ENCODE measurements around the gene GGT1.

GGT1 gene

GRCh38 chr22:24566899-24567511, 36.0 kb upstream of the GGT1 start:
- Histone ChIP-seq H3K36me3 (peaks cover 100% of the 10 kb centered on the region), H3K4me2 (no peak overlapping the region), H3K27me3 (no peaks in the 10 kb centered on the region), H3K4me3 (no peak overlapping the region), H3K4me1 (no peaks in the 10 kb centered on the region), H3K9ac (no peak overlapping the region), H3K27ac (no peak overlapping the region), H4K20me1 (peaks cover 96% of the 10 kb centered on the region), H3K9me3 (no peaks in the 10 kb centered on the region)
- TF ChIP-seq Cebpa-rat (IDR thresholded peaks at IDR 0.05): no peak

GRCh38 chr22:24567668-24568067, 35.3 kb upstream of the GGT1 start:
- Histone ChIP-seq H4K20me1 (peaks cover 96% of the 10 kb centered on the region), H3K27me3 (no peaks in the 10 kb centered on the region), H3K4me1 (no peaks in the 10 kb centered on the region), H3K4me3 (no peak overlapping the region), H3K9ac (no peak overlapping the region), H3K27ac (no peak overlapping the region), H3K36me3 (peaks cover 100% of the 10 kb centered on the region), H3K9me3 (no peaks in the 10 kb centered on the region), H3K4me2 (no peak overlapping the region)
- TF ChIP-seq Cebpa-rat (IDR thresholded peaks at IDR 0.05): no peak

- TF ChIP-seq Cebpa-rat (IDR thresholded peaks at IDR 0.05): no peak
- H3K27me3 ChIP-seq: no peaks in the 10 kb centered on the region
- H3K4me2 ChIP-seq: no peak overlapping the region
- no peaks in the 10 kb centered on the region for H3K9me3 ChIP-seq
- no peak overlapping the region for H3K4me3 ChIP-seq
- H3K4me1 ChIP-seq: no peaks in the 10 kb centered on the region
- peaks cover 95% of the 10 kb centered on the region for H3K36me3 ChIP-seq
- H4K20me1 ChIP-seq: peaks cover 87% of the 10 kb centered on the region
- no peak overlapping the region for H3K27ac ChIP-seq
- H3K9ac ChIP-seq: no peak overlapping the region
These were observed 31.7 kb upstream of the GGT1 start for GRCh38 chr22:24571266-24571665.

DNA sequence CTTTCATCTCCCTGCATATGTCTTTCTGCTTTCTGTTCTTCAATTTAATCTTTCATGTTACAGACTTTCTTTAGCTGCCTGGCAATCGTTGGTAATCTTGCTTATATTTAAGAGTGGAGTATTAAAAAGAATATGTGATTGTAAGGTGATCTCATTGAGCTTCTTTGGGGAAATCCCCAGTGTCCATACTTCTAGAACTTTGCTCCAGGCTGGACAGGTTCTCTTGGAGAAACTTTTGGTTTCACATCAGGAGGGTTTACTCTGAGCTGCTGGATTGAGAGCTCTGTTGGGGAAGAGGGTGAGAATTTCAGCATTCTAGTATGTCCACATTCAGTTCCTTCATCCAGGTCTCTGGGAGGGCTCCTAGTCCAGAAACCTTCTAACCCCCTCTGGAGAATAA, 26.2 kb upstream of the GGT1 start:
- H3K36me3 ChIP-seq: peaks cover 62% of the 10 kb centered on the region
- H3K27me3 ChIP-seq: no peaks in the 10 kb centered on the region

DNA sequence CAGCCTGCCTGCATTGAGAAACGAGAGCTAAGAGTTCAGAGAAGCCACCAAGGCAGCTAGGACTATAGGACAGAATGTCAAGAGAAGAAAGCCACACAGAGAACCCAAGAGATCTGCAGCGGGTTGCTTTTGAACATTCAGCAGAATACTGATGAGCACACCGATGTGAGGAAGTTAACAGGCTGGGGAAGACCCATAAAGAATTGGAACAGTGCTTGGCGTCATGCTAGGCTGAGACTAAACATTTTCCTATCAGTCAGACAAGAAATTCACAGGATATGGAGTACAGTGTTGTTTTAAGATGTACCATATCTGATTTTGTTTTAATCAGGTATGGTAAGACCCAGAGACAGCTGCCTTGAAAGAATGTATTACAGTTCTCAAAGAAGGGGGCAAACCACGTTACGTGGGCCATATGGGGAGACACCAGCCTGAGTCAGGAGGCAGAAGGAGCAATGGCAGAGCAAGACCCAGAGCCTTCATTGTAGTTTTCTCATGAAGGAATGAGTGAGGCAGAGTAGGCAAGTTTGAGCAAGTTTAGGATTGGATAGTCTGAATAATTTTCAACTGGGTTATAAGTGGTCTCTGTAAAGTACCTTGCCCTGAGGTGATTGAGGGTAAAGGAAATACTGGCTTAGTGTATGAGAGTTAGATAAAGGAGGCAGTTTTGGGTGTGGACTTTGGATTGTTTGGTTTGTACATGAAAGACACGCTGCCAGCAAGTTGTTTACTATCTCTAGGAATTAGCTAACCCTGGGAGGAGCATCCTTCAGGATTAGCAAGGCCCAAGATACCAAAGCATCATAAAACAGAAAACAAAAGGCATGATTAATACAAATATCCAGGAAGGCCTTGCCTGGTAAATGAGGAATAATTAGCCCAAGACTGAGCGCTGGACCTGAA, 24.4 kb upstream of the GGT1 start:
- Histone ChIP-seq H3K27ac (no peak overlapping the region), H3K9ac (no peak overlapping the region), H4K20me1 (peaks cover 30% of the 10 kb centered on the region; the same call in 1 of the 2 replicates), H3K4me2 (no peak overlapping the region), H3K4me1 (no peaks in the 10 kb centered on the region), H3K36me3 (peaks cover 44% of the 10 kb centered on the region), H3K27me3 (no peaks in the 10 kb centered on the region), H3K4me3 (no peak overlapping the region), H3K9me3 (no peaks in the 10 kb centered on the region)
- no peak for TF ChIP-seq Cebpa-rat (IDR thresholded peaks at IDR 0.05)

More for the DNA sequence above, 26.2 kb upstream of the GGT1 start:
- no peak for TF ChIP-seq Cebpa-rat (IDR thresholded peaks at IDR 0.05)
- Histone ChIP-seq H3K9ac (no peak overlapping the region), H3K4me2 (no peak overlapping the region), H3K9me3 (no peaks in the 10 kb centered on the region), H3K4me1 (no peaks in the 10 kb centered on the region), H3K27ac (no peak overlapping the region), H4K20me1 (peaks cover 44% of the 10 kb centered on the region; the same call in 1 of the 2 replicates), H3K4me3 (no peak overlapping the region)

- Histone ChIP-seq H3K9ac (no peak overlapping the region), H3K9me3 (no peaks in the 10 kb centered on the region), H3K36me3 (peaks cover 38% of the 10 kb centered on the region), H4K20me1 (peaks cover 23% of the 10 kb centered on the region; the same call in 1 of the 2 replicates), H3K4me3 (no peak overlapping the region), H3K4me2 (no peak overlapping the region), H3K27me3 (no peaks in the 10 kb centered on the region), H3K27ac (no peak overlapping the region), H3K4me1 (no peaks in the 10 kb centered on the region)
- no peak for TF ChIP-seq Cebpa-rat (IDR thresholded peaks at IDR 0.05)
These were observed 23.8 kb upstream of the GGT1 start for GRCh38 chr22:24579258-24579601.

DNA sequence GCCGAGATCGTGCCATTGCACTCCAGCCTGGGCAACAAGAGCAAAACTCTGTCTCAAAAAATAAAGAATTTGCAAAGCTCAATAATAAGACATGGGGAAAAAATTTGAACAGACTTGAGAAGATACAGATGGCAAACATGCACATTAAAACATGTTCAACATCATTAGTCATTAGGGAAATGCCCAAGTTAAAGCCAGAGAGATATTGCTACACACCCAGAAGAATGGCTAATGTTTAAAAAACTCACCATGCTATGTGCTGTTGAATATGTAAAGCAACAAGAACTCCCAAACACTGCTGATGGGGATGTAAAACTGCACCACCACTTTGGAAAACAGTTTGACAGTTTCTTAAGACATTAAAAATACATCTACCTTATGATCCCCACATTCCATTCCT, 22.7 kb upstream of the GGT1 start:
- Histone ChIP-seq H3K4me2 (no peak overlapping the region), H3K9ac (no peak overlapping the region), H3K27ac (no peak overlapping the region), H4K20me1 (peaks cover 14% of the 10 kb centered on the region; the same call in 1 of the 2 replicates), H3K9me3 (no peaks in the 10 kb centered on the region), H3K27me3 (no peaks in the 10 kb centered on the region), H3K36me3 (peaks cover 27% of the 10 kb centered on the region), H3K4me3 (no peak overlapping the region), H3K4me1 (no peaks in the 10 kb centered on the region)
- TF ChIP-seq Cebpa-rat (IDR thresholded peaks at IDR 0.05): no peak

GRCh38 chr22:24582056-24582814, 20.8 kb upstream of the GGT1 start:
- H3K36me3 ChIP-seq: peaks cover 12% of the 10 kb centered on the region
- no peak for TF ChIP-seq Cebpa-rat (IDR thresholded peaks at IDR 0.05)

GRCh38 chr22:24583221-24584165, 19.5 kb upstream of the GGT1 start:
- Histone ChIP-seq H3K4me1 (peaks cover 25% of the 10 kb centered on the region), H3K4me3 (no peak overlapping the region), H3K27me3 (no peaks in the 10 kb centered on the region), H4K20me1 (peaks cover 14% of the 10 kb centered on the region), H3K4me2 (no peak overlapping the region), H3K36me3 (peaks cover 2% of the 10 kb centered on the region), H3K9ac (no peak overlapping the region), H3K9me3 (no peaks in the 10 kb centered on the region), H3K27ac (no peak overlapping the region)
- TF ChIP-seq Cebpa-rat (IDR thresholded peaks at IDR 0.05): no peak

More at GRCh38 chr22:24582056-24582814, 20.8 kb upstream of the GGT1 start:
- no peaks in the 10 kb centered on the region for H3K27me3 ChIP-seq
- H3K27ac ChIP-seq: no peak overlapping the region
- no peaks in the 10 kb centered on the region for H3K9me3 ChIP-seq
- peaks cover 2% of the 10 kb centered on the region; the same call in 1 of the 2 replicates for H4K20me1 ChIP-seq
- no peak overlapping the region for H3K4me3 ChIP-seq
- no peak overlapping the region for H3K4me2 ChIP-seq
- no peak overlapping the region for H3K9ac ChIP-seq
- peaks cover 12% of the 10 kb centered on the region for H3K4me1 ChIP-seq

Measured in BLaER1 (cell line).